B cell (primary cell): ENCODE results near the gene TRABD2B.

Experiments
- EZH2 ChIP-seq: IDR thresholded peaks from 2 replicates; pipeline ENCODE4 v1.6.1; 2012; ENCODE audit warnings: borderline replicate concordance, low read depth, mild to moderate bottlenecking, moderate library complexity, low read length; ENCODE audit not compliant: insufficient read depth, poor library complexity, severe bottlenecking
- TF ChIP-seq, protein P1 (sequence below): fragments of 200-600 bp; IDR thresholded peaks from one replicate; pipeline ENCODE4 v1.8.0; 2022; ENCODE audit warnings: antibody characterized with exemption, mild to moderate bottlenecking

DNA sequence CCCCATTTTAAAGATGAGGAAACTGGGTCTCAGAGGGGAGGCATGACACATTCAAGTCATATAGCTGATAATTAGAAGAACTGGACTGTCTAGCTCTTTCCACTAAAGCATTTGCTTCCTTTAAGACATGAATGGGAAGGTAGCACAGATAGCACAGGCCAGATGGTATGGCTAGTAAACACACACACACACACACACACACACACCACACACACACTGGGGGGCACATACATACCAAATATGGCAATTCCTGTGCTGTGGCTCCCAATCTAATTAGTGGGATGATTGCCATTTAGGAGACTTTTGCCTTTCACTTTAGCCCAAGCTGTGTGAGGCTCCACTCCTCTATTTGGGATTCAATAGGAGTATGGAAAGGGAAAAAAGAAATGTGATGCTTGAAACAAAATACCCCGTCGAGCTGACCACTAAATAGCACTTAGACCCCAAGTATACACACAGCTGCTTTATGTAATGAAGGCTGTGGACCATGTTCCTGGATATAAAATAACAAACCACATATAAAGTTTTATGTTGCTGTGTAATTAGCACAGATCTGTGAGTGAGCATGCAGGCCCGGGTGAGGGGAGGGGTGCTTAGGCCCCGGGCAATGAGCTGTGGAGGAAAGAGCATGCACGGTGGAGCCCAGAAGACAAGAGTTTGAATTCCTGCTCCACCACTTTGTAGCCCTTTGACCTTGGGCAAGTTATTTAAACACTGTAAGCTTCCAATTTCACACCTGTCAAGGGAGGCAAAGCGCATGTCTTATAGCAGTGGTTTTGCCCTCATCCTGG lies 6.8 kb upstream of the TRABD2B start:
- TF ChIP-seq, protein P1, sequence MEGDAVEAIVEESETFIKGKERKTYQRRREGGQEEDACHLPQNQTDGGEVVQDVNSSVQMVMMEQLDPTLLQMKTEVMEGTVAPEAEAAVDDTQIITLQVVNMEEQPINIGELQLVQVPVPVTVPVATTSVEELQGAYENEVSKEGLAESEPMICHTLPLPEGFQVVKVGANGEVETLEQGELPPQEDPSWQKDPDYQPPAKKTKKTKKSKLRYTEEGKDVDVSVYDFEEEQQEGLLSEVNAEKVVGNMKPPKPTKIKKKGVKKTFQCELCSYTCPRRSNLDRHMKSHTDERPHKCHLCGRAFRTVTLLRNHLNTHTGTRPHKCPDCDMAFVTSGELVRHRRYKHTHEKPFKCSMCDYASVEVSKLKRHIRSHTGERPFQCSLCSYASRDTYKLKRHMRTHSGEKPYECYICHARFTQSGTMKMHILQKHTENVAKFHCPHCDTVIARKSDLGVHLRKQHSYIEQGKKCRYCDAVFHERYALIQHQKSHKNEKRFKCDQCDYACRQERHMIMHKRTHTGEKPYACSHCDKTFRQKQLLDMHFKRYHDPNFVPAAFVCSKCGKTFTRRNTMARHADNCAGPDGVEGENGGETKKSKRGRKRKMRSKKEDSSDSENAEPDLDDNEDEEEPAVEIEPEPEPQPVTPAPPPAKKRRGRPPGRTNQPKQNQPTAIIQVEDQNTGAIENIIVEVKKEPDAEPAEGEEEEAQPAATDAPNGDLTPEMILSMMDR: no peak
- no peak for TF ChIP-seq EZH2
